KMS-11 (cell line): ENCODE measurements around the gene CACNA1D.

Source experiments
- H2AFZ ChIP-seq: fragments of 200-600 bp; sonication (generic); 2 replicates; pipeline ENCODE4 v1.6.1; 2016; ENCODE audit warnings: antibody characterized with exemption, mixed run types, low read depth
- H3K27ac ChIP-seq: fragments of 200-600 bp; sonication (generic); 2 replicates; pipeline ENCODE4 v1.6.1; 2016; ENCODE audit warnings: mild to moderate bottlenecking, mixed run types
- H3K27me3 ChIP-seq: fragments of 200-600 bp; sonication (generic); 2 replicates; pipeline ENCODE4 v1.6.1; 2017; ENCODE audit warnings: mild to moderate bottlenecking, low read depth, mixed run types, moderate library complexity; ENCODE audit not compliant: insufficient read depth
- H3K36me3 ChIP-seq: fragments of 200-600 bp; sonication (generic); 2 replicates; pipeline ENCODE4 v1.6.1; 2017; ENCODE audit warnings: mild to moderate bottlenecking, mixed run types; ENCODE audit not compliant: insufficient read depth
- H3K4me1 ChIP-seq: fragments of 200-600 bp; sonication (generic); 2 replicates; pipeline ENCODE4 v1.6.1; 2016; ENCODE audit warnings: mild to moderate bottlenecking, low read depth, mixed run types; ENCODE audit not compliant: poor library complexity, severe bottlenecking
- H3K4me2 ChIP-seq: fragments of 200-600 bp; sonication (generic); 2 replicates; pipeline ENCODE4 v1.7.0; 2016; ENCODE audit warnings: mild to moderate bottlenecking, mixed run types
- H3K4me3 ChIP-seq: fragments of 200-600 bp; sonication (generic); IDR thresholded peaks from 2 replicates; pipeline ENCODE4 v1.6.1; 2017; ENCODE audit warnings: low read depth, low read length, mixed read lengths; ENCODE audit not compliant: insufficient read depth
- H3K79me2 ChIP-seq: fragments of 200-600 bp; sonication (generic); 2 replicates; pipeline ENCODE4 v1.6.1; 2016; ENCODE audit warnings: low read depth, mixed run types; ENCODE audit not compliant: insufficient read depth
- H3K9ac ChIP-seq: fragments of 200-600 bp; sonication (generic); 2 replicates; pipeline ENCODE4 v1.6.1; 2016; ENCODE audit warnings: mild to moderate bottlenecking, mixed run types
- H4K20me1 ChIP-seq: fragments of 200-600 bp; sonication (generic); 2 replicates; pipeline ENCODE4 v1.6.1; 2016; ENCODE audit warnings: mild to moderate bottlenecking, mixed run types; ENCODE audit not compliant: insufficient read depth
- TF ChIP-seq, protein P1 (sequence below): fragments of 200-600 bp; sonication (generic); conservative IDR thresholded peaks from 2 replicates; pipeline ENCODE4 v1.6.1; 2017; ENCODE audit warnings: low read depth, mild to moderate bottlenecking, antibody characterized with exemption, low read length, moderate library complexity, mixed read lengths

The CACNA1D gene

DNA sequence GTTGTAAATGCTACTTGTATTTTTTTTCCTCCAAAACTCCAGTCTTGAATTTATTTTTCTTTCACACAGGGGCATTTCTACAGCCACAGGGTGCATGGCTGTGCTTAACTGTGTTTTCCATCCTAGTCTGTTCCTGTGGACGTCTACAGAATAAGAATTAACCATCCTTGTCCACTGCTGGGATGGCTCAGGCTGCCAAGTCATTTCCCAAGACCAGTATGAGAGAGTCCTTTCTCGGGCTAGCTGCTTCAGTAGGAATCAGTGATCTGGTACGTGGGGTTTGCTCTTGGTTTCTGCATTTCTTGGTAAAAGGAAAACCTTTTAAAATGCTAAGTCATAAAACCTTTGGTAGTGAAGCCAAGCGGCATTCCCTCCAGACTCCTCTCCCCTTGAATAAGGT is 322.0 kb downstream of the CACNA1D start:
- H3K79me2 ChIP-seq: no peaks in the 10 kb centered on the region
- H3K4me2 ChIP-seq: no peak overlapping the region
- TF ChIP-seq, protein P1, sequence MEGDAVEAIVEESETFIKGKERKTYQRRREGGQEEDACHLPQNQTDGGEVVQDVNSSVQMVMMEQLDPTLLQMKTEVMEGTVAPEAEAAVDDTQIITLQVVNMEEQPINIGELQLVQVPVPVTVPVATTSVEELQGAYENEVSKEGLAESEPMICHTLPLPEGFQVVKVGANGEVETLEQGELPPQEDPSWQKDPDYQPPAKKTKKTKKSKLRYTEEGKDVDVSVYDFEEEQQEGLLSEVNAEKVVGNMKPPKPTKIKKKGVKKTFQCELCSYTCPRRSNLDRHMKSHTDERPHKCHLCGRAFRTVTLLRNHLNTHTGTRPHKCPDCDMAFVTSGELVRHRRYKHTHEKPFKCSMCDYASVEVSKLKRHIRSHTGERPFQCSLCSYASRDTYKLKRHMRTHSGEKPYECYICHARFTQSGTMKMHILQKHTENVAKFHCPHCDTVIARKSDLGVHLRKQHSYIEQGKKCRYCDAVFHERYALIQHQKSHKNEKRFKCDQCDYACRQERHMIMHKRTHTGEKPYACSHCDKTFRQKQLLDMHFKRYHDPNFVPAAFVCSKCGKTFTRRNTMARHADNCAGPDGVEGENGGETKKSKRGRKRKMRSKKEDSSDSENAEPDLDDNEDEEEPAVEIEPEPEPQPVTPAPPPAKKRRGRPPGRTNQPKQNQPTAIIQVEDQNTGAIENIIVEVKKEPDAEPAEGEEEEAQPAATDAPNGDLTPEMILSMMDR: no peak
- H3K4me1 ChIP-seq: no peaks in the 10 kb centered on the region
- no peak overlapping the region for H3K4me3 ChIP-seq
- no peak overlapping the region for H3K27ac ChIP-seq
- no peaks in the 10 kb centered on the region for H4K20me1 ChIP-seq
- H3K36me3 ChIP-seq: no peaks in the 10 kb centered on the region
- H3K27me3 ChIP-seq: no peaks in the 10 kb centered on the region
- no peak overlapping the region for H2AFZ ChIP-seq
- no peak overlapping the region for H3K9ac ChIP-seq

DNA sequence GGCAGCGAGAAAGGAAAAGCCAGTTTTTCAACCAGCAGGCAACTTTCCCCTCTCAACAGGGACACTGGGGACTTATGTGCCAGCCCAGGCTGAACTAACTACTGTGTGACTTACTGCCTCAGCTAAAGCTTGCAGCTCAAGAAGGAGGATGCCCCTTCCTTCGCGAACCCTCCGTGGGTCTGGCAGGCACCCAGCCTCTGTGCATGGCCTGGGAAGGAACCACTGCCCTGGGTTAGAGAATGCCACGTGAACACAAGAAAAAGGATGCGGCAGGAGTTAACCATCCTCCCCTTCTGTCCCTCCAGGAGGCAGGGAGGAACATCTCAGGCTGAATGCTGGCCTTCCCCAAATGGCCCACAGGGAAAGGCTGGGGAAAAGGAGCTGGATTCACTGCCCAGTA is 322.8 kb downstream of the CACNA1D start:
- no peaks in the 10 kb centered on the region for H3K36me3 ChIP-seq
- no peaks in the 10 kb centered on the region for H3K27me3 ChIP-seq
- no peak overlapping the region for H3K9ac ChIP-seq
- TF ChIP-seq, protein P1: no peak
- H3K4me1 ChIP-seq: no peaks in the 10 kb centered on the region
- no peaks in the 10 kb centered on the region for H3K79me2 ChIP-seq
- H3K4me2 ChIP-seq: no peak overlapping the region
- no peak overlapping the region for H3K27ac ChIP-seq
- H3K4me3 ChIP-seq: no peak overlapping the region
- no peaks in the 10 kb centered on the region for H4K20me1 ChIP-seq
- no peak overlapping the region for H2AFZ ChIP-seq

DNA sequence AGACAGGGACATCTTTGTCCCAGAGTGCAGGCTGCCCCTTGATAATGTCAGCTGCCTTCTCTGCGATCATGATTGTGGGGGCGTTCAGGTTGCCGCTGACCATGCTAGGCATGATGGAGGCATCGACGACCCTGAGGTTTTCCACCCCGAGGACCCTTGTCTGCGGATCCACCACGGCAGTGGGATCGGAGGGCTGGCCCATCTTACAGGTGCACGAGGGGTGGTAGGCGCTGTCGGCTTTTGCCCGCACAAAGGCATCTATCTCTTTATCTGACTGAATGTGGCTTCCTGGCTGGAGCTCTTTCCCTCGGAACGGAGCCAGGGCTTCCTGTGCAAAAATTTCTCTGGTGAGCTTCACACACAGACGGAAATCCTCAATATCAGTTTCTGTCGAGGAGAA is 323.4 kb downstream of the CACNA1D start:
- Histone ChIP-seq H3K4me2 (no peak overlapping the region), H3K4me1 (no peaks in the 10 kb centered on the region), H3K27me3 (no peaks in the 10 kb centered on the region), H4K20me1 (no peaks in the 10 kb centered on the region), H3K27ac (no peak overlapping the region), H3K9ac (no peak overlapping the region), H3K79me2 (no peaks in the 10 kb centered on the region), H3K36me3 (no peaks in the 10 kb centered on the region), H3K4me3 (no peak overlapping the region), H2AFZ (no peak overlapping the region)
- TF ChIP-seq, protein P1: no peak

DNA sequence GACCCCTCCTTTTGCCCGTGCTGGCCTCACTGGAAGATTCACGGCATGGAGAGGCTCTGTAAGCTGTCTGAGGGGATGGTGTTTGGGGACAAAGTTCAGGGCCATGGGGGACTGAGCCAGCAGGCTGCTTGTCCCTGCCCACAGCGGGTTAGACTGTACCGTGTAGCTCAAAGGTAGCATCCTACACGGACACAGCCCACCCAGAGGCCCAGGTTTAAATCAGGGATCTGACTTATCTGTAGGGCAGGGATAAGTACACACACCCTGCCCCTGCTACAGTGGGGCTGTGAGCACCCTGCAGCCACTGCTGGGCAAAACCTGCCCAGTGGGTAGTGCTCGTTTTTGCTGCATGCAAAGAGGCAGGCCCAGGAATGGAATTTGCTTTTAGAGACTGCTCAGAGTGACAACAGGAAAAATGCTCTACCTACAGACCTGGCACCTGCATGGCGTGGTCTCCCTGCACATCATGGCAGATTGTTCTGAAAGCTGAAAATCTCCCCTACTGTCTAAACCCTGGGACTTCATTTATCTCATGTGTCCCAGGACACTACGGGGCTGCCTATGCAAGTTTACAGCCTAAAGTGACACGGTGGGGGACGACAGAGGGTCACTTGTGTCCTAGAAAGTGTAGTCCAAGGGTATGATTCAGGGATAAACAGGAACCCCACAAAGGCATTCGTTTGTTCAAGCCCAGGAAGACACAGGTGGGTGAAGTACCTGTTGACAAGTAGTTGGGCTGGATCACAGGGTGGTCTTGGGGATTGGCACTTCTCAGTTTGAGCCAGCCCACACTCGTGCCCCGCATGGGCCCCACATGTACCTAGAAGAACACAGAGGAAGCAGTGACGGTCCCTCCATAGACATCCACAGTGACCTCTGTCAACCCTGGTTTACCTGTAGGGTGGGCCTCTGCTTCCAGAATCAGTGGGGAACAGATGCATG is 324.1 kb downstream of the CACNA1D start:
- H3K4me2 ChIP-seq: no peak overlapping the region
- no peaks in the 10 kb centered on the region for H3K36me3 ChIP-seq

More for the DNA sequence above, 324.1 kb downstream of the CACNA1D start:
- H2AFZ ChIP-seq: no peak overlapping the region
- H3K4me1 ChIP-seq: no peaks in the 10 kb centered on the region
- no peak overlapping the region for H3K4me3 ChIP-seq
- no peaks in the 10 kb centered on the region for H3K27me3 ChIP-seq
- H4K20me1 ChIP-seq: no peaks in the 10 kb centered on the region
- no peak overlapping the region for H3K27ac ChIP-seq
- no peak overlapping the region for H3K9ac ChIP-seq
- H3K79me2 ChIP-seq: no peaks in the 10 kb centered on the region
- TF ChIP-seq, protein P1: no peak
